OCI-LY3 (cell line): ENCODE results near the gene PPM1B.

Experiments
- CTCF ChIP-seq: fragments of 200-600, 300-600 bp; sonication (generic); IDR thresholded peaks from 2 replicates; pipeline ENCODE4 v1.5.1; 2014; ENCODE audit warnings: antibody characterized with exemption, low read length, low read depth
- EZH2phosphoT487 ChIP-seq: fragments of 200-600 bp; shearing (Covaris generic); IDR thresholded peaks from 2 replicates; pipeline ENCODE4 v1.6.1; 2018; ENCODE audit warnings: antibody characterized with exemption, mixed run types, low read depth

- TF ChIP-seq CTCF (no peak), EZH2phosphoT487 (no peak)
Observed at GRCh38 chr2:44171018-44171417, 2.3 kb downstream of the PPM1B start.
